WTC11 (cell line): Measurements from ENCODE around the gene KRT32. TPM values are rescaled to one million over a fixed set of nuclear protein-coding genes. Genes with fewer than 3 reads are reported as not detected.

Source experiments
- ATAC-seq: fragments of 200-7000 bp; cut with Tn5 transposase; 2 replicates; pipeline ENCODE4 v1.10.0; 2021; ENCODE audit warnings: mild to moderate bottlenecking, moderate library complexity
- CTCF ChIA-PET: fragments of 300-600 bp; sonication (Branson Sonifier 250); formaldehyde crosslinking; loops from one replicate; lab custom pipeline; 2021; ENCODE audit warnings: antibody characterized with exemption; lab: Charles Lee
- POLR2A ChIA-PET: fragments of 350-600 bp; sonication (Branson Sonifier 250); formaldehyde crosslinking; loops from one replicate; lab custom pipeline; 2021; ENCODE audit warnings: antibody characterized with exemption; lab: Charles Lee
- DNase-seq: peaks from one replicate; pipeline ENCODE4 v3.0.0; 2021; ENCODE audit warnings: low spot score
- H3K27ac Mint-ChIP-seq: 2 replicates; pipeline ENCODE4 v1.8.0; 2021; ENCODE audit warnings: mixed read lengths
- H3K27me3 Mint-ChIP-seq: 2 replicates; pipeline ENCODE4 v1.8.0; 2021; ENCODE audit warnings: low read depth, mild to moderate bottlenecking, moderate library complexity, mixed read lengths
- H3K36me3 Mint-ChIP-seq: 2 replicates; pipeline ENCODE4 v1.8.0; 2021; ENCODE audit warnings: mixed read lengths
- H3K4me1 Mint-ChIP-seq: 2 replicates; pipeline ENCODE4 v1.8.0; 2022; ENCODE audit warnings: mixed read lengths
- H3K4me3 Mint-ChIP-seq: 2 replicates; pipeline ENCODE4 v1.8.0; 2021; ENCODE audit warnings: mild to moderate bottlenecking, moderate library complexity, mixed read lengths
- H3K9me3 Mint-ChIP-seq: 2 replicates; pipeline ENCODE4 v1.8.0; 2021; ENCODE audit warnings: mixed read lengths
- ATF1 ChIP-seq: sonication (generic); formaldehyde crosslinking; IDR thresholded peaks from 2 replicates; pipeline ENCODE4 v1.8.1; 2023; ENCODE audit warnings: mild to moderate bottlenecking, moderate library complexity, missing genetic modification reagents
- CREB1 ChIP-seq: sonication (generic); formaldehyde crosslinking; IDR thresholded peaks from 2 replicates; pipeline ENCODE4 v1.8.0; 2023; ENCODE audit warnings: mild to moderate bottlenecking, missing genetic modification reagents
- E2F1 ChIP-seq: sonication (generic); formaldehyde crosslinking; IDR thresholded peaks from 2 replicates; pipeline ENCODE4 v1.8.0; 2022; ENCODE audit warnings: mild to moderate bottlenecking, missing genetic modification reagents
- FOXP1 ChIP-seq: sonication (generic); formaldehyde crosslinking; IDR thresholded peaks from 2 replicates; pipeline ENCODE4 v1.8.0; 2022; ENCODE audit warnings: missing genetic modification reagents, mild to moderate bottlenecking, moderate library complexity, borderline replicate concordance
- HMGA2 ChIP-seq: fragments of 250-450 bp; sonication (Bioruptor Pico); IDR thresholded peaks from 2 replicates; pipeline ENCODE4 v1.4.0; 2021; ENCODE audit warnings: mild to moderate bottlenecking, moderate library complexity
- MLX ChIP-seq: sonication (generic); formaldehyde crosslinking; IDR thresholded peaks from 2 replicates; pipeline ENCODE4 v1.8.1; 2023; ENCODE audit warnings: mild to moderate bottlenecking, missing genetic modification reagents, moderate library complexity
- NFATC4 ChIP-seq: fragments of 250-450 bp; sonication (Bioruptor Pico); IDR thresholded peaks from 2 replicates; pipeline ENCODE4 v1.9.0; 2021; ENCODE audit warnings: mild to moderate bottlenecking
- NFE2L1 ChIP-seq: sonication (generic); formaldehyde crosslinking; IDR thresholded peaks from 2 replicates; pipeline ENCODE4 v1.8.1; 2023; ENCODE audit warnings: missing genetic modification reagents
- NFYB ChIP-seq: sonication (generic); formaldehyde crosslinking; conservative IDR thresholded peaks from 2 replicates; pipeline ENCODE4 v1.8.0; 2022; ENCODE audit warnings: low read depth, missing genetic modification reagents
- NR3C1 ChIP-seq: sonication (generic); formaldehyde crosslinking; conservative IDR thresholded peaks from 2 replicates; pipeline ENCODE4 v1.8.1; 2023; ENCODE audit warnings: low read depth, mild to moderate bottlenecking, missing genetic modification reagents
- TEAD4 ChIP-seq: sonication (generic); formaldehyde crosslinking; IDR thresholded peaks from 2 replicates; pipeline ENCODE4 v1.8.0; 2022; ENCODE audit warnings: mild to moderate bottlenecking, missing genetic modification reagents
- ZNF396 ChIP-seq: fragments of 250-450 bp; sonication (Bioruptor Pico); IDR thresholded peaks from 2 replicates; pipeline ENCODE4 v1.8.0; 2021; ENCODE audit warnings: mild to moderate bottlenecking, moderate library complexity, borderline replicate concordance
- ZNF425 ChIP-seq: fragments of 250-450 bp; sonication (Bioruptor Pico); conservative IDR thresholded peaks from 2 replicates; pipeline ENCODE4 v1.9.0; 2021; ENCODE audit warnings: mild to moderate bottlenecking
- total RNA-seq: library from RNA; stranded (reverse); gene quantifications from 3 replicates; pipeline ENCODE4 v1.2.3, GENCODE V29; 2021
- TF ChIP-seq, protein P1 (sequence below): sonication (generic); formaldehyde crosslinking; IDR thresholded peaks from 2 replicates; pipeline ENCODE4 v1.8.1; 2023; ENCODE audit warnings: mild to moderate bottlenecking, moderate library complexity, missing genetic modification reagents
- TF ChIP-seq, protein P2 (sequence below): fragments of 250-450 bp; sonication (Bioruptor Pico); IDR thresholded peaks from 2 replicates; pipeline ENCODE4 v1.8.0; 2021; ENCODE audit warnings: mild to moderate bottlenecking
- TF ChIP-seq, protein P3 (sequence below): sonication (generic); formaldehyde crosslinking; IDR thresholded peaks from 2 replicates; pipeline ENCODE4 v1.8.1; 2022; ENCODE audit warnings: low read depth, missing genetic modification reagents, borderline replicate concordance
- TF ChIP-seq, protein P4 (sequence below): sonication (generic); formaldehyde crosslinking; IDR thresholded peaks from 2 replicates; pipeline ENCODE4 v1.8.1; 2022; ENCODE audit warnings: low read depth, mild to moderate bottlenecking, moderate library complexity, missing genetic modification reagents, borderline replicate concordance

Gene KRT32
- total RNA-seq, 1 experiment from 2014 or later, result not detected

GRCh38 chr17:41446806-41447205 lies 20.4 kb downstream of the KRT32 start:
- no peak for TF ChIP-seq TEAD4 (CRISPR knock-in tag)
- TF ChIP-seq, protein P1, sequence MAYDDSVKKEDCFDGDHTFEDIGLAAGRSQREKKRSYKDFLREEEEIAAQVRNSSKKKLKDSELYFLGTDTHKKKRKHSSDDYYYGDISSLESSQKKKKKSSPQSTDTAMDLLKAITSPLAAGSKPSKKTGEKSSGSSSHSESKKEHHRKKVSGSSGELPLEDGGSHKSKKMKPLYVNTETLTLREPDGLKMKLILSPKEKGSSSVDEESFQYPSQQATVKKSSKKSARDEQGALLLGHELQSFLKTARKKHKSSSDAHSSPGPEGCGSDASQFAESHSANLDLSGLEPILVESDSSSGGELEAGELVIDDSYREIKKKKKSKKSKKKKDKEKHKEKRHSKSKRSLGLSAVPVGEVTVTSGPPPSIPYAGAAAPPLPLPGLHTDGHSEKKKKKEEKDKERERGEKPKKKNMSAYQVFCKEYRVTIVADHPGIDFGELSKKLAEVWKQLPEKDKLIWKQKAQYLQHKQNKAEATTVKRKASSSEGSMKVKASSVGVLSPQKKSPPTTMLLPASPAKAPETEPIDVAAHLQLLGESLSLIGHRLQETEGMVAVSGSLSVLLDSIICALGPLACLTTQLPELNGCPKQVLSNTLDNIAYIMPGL (CRISPR knock-in tag), result no peak
- H3K36me3 Mint-ChIP-seq, result peaks cover 9% of the 10 kb centered on the region

DNA sequence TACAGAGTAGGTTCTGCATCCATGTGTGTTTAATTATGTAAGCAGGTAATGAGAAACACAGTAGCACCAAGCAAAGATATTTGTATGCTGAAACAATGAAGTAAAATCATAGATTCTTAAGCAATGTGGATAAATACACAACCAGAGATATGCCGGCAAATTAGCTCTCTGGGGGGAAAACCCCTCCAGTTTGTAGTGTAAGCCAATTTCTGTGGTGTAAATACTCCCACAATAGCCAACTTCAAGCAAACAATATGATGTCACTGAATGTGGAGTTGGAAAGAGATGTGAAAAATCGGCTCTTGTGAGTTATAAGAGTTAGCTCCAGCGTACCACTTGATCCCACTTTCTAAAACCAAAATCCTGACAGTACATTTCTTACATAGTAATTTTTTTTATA lies 22.5 kb downstream of the KRT32 start:
- Mint-ChIP-seq H3K27me3 (peaks cover 9% of the 10 kb centered on the region), H3K36me3 (no peaks in the 10 kb centered on the region), H3K27ac (no peak overlapping the region), H3K9me3 (peaks cover 11% of the 10 kb centered on the region), H3K4me1 (0 out of 2 replicates have a peak, but pooled peaks cover 4% of the 10 kb centered on the region), H3K4me3 (no peak overlapping the region)
- ATAC-seq (no peak), DNase-seq (no peak)
- ChIA-PET POLR2A (no interaction called here), CTCF (interaction anchor here (1.0 kb wide), 1 partner anchor 27 kb away, joined by 9 read pairs; no protein-coding TSS in a partner anchor)
- TF ChIP-seq E2F1 (CRISPR knock-in tag) (no peak), MLX (CRISPR knock-in tag) (no peak), HMGA2 (CRISPR knock-in tag) (no peak), NFE2L1 (CRISPR knock-in tag) (no peak)

More at GRCh38 chr17:41446806-41447205, 20.4 kb downstream of the KRT32 start:
- Mint-ChIP-seq H3K4me1 (0 out of 2 replicates have a peak, but pooled peaks cover 4% of the 10 kb centered on the region), H3K27ac (no peak overlapping the region), H3K27me3 (peaks cover 8% of the 10 kb centered on the region), H3K9me3 (peaks cover 21% of the 10 kb centered on the region), H3K4me3 (no peak overlapping the region)
- ChIA-PET CTCF (interaction anchor here (1.4 to 2.8 kb wide), 2 partner anchors 102 to 123 kb away, joined by 4 to 12 read pairs; no protein-coding TSS in a partner anchor), POLR2A (interaction anchor here (0.6 kb wide), 1 partner anchor 32 kb away, joined by 3 read pairs; no protein-coding TSS in a partner anchor)
- no peak for DNase-seq
- ATAC-seq, result no peak

DNA sequence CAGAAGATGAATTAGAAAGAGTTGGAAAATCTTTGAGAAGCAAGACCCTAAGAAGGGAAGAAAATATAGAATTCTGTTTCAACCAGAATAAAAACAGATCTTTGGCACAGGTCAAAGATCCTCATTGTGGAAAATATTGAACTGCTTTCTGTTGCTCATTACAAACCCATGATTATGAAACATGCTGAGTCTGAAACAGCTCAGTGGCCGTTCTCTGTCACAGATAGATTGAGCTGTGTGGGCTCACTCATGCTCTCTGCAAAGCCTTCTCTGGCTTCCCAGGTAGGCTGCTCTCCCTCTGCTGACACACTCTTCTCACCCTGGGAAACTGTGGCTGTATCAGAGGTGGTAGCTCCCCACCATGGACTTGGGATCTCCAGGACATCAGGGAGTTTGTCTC lies 23.0 kb downstream of the KRT32 start:
- ChIA-PET POLR2A (no interaction called here), CTCF (interaction anchor here (1.0 to 1.5 kb wide), 2 partner anchors 27 to 105 kb away, joined by 6 to 9 read pairs; no protein-coding TSS in a partner anchor)
- H3K4me3 Mint-ChIP-seq, result no peak overlapping the region

More for the DNA sequence above, 23.0 kb downstream of the KRT32 start:
- no peak for TF ChIP-seq MLX (CRISPR knock-in tag)
- TF ChIP-seq, protein P2, sequence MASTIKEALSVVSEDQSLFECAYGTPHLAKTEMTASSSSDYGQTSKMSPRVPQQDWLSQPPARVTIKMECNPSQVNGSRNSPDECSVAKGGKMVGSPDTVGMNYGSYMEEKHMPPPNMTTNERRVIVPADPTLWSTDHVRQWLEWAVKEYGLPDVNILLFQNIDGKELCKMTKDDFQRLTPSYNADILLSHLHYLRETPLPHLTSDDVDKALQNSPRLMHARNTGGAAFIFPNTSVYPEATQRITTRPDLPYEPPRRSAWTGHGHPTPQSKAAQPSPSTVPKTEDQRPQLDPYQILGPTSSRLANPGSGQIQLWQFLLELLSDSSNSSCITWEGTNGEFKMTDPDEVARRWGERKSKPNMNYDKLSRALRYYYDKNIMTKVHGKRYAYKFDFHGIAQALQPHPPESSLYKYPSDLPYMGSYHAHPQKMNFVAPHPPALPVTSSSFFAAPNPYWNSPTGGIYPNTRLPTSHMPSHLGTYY (CRISPR knock-in tag), result no peak
- no peak for TF ChIP-seq CREB1 (CRISPR knock-in tag)
- TF ChIP-seq NFATC4 (CRISPR knock-in tag), result no peak
- TF ChIP-seq ZNF425 (CRISPR knock-in tag), result no peak
- TF ChIP-seq, protein P3, sequence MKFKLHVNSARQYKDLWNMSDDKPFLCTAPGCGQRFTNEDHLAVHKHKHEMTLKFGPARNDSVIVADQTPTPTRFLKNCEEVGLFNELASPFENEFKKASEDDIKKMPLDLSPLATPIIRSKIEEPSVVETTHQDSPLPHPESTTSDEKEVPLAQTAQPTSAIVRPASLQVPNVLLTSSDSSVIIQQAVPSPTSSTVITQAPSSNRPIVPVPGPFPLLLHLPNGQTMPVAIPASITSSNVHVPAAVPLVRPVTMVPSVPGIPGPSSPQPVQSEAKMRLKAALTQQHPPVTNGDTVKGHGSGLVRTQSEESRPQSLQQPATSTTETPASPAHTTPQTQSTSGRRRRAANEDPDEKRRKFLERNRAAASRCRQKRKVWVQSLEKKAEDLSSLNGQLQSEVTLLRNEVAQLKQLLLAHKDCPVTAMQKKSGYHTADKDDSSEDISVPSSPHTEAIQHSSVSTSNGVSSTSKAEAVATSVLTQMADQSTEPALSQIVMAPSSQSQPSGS (CRISPR knock-in tag), result no peak
- TF ChIP-seq NR3C1 (CRISPR knock-in tag), result no peak
- no peak for TF ChIP-seq ZNF396
- TF ChIP-seq ATF1 (CRISPR knock-in tag), result no peak
- no peak for TF ChIP-seq FOXP1 (CRISPR knock-in tag)
- TF ChIP-seq NFYB (CRISPR knock-in tag), result no peak
- no peak for TF ChIP-seq NFE2L1 (CRISPR knock-in tag)
- TF ChIP-seq, protein P4, sequence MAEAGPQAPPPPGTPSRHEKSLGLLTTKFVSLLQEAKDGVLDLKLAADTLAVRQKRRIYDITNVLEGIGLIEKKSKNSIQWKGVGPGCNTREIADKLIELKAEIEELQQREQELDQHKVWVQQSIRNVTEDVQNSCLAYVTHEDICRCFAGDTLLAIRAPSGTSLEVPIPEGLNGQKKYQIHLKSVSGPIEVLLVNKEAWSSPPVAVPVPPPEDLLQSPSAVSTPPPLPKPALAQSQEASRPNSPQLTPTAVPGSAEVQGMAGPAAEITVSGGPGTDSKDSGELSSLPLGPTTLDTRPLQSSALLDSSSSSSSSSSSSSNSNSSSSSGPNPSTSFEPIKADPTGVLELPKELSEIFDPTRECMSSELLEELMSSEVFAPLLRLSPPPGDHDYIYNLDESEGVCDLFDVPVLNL (CRISPR knock-in tag), result no peak
- Mint-ChIP-seq H3K27me3 (peaks cover 9% of the 10 kb centered on the region), H3K4me1 (0 out of 2 replicates have a peak, but pooled peaks cover 4% of the 10 kb centered on the region), H3K27ac (no peak overlapping the region), H3K9me3 (peaks cover 7% of the 10 kb centered on the region), H3K36me3 (no peaks in the 10 kb centered on the region)
- DNase-seq, result no peak
- no peak for ATAC-seq
